ENCODE data around the gene MAML1. TPM values are rescaled to one million over a fixed set of nuclear protein-coding genes. Genes with fewer than 3 reads are reported as not detected.

Gene MAML1
- total RNA-seq, 2 donors from 2014 or later: 18.1 to 18.2 TPM

GRCh38 chr5:179697993-179698934, 34.4 kb upstream of the MAML1 start:
- DNase-seq (peak; percentile 99), ATAC-seq (peak; percentile 93)
- peak; percentile 73 to 96 (median 93) for TF ChIP-seq POLR2A (IDR thresholded peaks at IDR 0.05)
- TF ChIP-seq, protein P1, sequence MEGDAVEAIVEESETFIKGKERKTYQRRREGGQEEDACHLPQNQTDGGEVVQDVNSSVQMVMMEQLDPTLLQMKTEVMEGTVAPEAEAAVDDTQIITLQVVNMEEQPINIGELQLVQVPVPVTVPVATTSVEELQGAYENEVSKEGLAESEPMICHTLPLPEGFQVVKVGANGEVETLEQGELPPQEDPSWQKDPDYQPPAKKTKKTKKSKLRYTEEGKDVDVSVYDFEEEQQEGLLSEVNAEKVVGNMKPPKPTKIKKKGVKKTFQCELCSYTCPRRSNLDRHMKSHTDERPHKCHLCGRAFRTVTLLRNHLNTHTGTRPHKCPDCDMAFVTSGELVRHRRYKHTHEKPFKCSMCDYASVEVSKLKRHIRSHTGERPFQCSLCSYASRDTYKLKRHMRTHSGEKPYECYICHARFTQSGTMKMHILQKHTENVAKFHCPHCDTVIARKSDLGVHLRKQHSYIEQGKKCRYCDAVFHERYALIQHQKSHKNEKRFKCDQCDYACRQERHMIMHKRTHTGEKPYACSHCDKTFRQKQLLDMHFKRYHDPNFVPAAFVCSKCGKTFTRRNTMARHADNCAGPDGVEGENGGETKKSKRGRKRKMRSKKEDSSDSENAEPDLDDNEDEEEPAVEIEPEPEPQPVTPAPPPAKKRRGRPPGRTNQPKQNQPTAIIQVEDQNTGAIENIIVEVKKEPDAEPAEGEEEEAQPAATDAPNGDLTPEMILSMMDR (IDR thresholded peaks at IDR 0.05): peak in 1 of 7 experiments; percentile 8
- Histone ChIP-seq H3K27ac (peak overlapping the region; percentile 91 to 99 (median 96)), H3K4me1 (peaks cover 45% of the 10 kb centered on the region), H3K36me3 (replicated peaks in 1 of 2; ENCODE audit: insufficient read depth in 1 of 2, low read depth in 2 of 2) (no peaks in the 10 kb centered on the region), H3K27me3 (no peaks in the 10 kb centered on the region), H3K4me3 (peak overlapping the region; percentile 54 to 67), H3K9me3 (no peaks in the 10 kb centered on the region)
- intact Hi-C loops (cut with DNase I): no loop called here
- WGBS, 2 donors: 2 to 6% methylated on average over 4 to 67 of the region's 72 CpGs

DNA sequence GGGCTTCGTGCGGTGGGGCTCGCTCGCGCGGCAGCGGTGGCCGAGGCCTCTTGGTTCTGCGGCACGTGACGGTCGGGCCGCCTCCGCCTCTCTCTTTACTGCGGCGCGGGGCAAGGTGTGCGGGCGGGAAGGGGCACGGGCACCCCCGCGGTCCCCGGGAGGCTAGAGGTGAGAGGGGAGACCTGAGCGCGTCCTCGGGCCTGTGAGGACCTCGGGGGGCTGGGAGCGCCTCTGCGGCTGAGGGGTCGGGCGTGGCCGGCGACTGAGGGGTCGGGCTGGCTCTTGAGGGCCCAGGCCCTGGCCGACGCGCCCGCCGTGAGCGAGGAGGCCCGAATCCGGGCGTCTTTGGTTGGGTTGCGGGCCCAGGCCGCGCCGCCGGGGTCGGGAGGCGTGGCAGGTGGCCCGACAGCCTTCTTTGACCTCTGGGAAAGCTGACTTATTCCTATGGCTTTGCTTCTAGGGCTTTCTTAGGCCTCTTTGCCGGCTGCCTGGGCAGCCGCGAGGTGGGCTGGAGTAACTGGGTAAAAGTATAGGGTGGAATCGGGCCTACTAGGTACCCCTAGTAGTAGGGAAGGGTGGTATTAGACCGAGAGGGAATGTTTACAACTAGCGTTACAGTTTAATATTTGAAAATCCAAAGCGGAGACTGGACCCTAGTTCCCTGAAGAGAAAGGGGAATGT, 33.5 kb upstream of the MAML1 start, which contains the start of gene CANX:
TSS of gene CANX (plus strand) at position 33 of the 681 bp plus-strand sequence. CDS start 6,715 bp downstream, outside the sequence.
- Histone ChIP-seq H3K27me3 (no peaks in the 10 kb centered on the region), H3K27ac (peak within 1 kb of the TSS; percentile 91 to 99 (median 96)), H3K9me3 (no peaks in the 10 kb centered on the region), H3K4me3 (peak within 1 kb of the TSS; percentile 54 to 67), H3K4me1 (peaks cover 47% of the 10 kb centered on the region), H3K36me3 (replicated peaks in 1 of 2; ENCODE audit: insufficient read depth in 1 of 2, low read depth in 2 of 2) (no peaks in the 10 kb centered on the region)
- no peak for DNase-seq
- intact Hi-C loops (cut with DNase I): no loop called here
- WGBS, 2 donors: 0% methylated on average over 12 to 47 of the region's 58 CpGs
- TF ChIP-seq, protein P1 (IDR thresholded peaks at IDR 0.05): peak in 1 of 7 experiments; percentile 6
- TF ChIP-seq POLR2A (IDR thresholded peaks at IDR 0.05): peak; percentile 84 to 92 (median 86)
- ATAC-seq: peak; percentile 5

DNA sequence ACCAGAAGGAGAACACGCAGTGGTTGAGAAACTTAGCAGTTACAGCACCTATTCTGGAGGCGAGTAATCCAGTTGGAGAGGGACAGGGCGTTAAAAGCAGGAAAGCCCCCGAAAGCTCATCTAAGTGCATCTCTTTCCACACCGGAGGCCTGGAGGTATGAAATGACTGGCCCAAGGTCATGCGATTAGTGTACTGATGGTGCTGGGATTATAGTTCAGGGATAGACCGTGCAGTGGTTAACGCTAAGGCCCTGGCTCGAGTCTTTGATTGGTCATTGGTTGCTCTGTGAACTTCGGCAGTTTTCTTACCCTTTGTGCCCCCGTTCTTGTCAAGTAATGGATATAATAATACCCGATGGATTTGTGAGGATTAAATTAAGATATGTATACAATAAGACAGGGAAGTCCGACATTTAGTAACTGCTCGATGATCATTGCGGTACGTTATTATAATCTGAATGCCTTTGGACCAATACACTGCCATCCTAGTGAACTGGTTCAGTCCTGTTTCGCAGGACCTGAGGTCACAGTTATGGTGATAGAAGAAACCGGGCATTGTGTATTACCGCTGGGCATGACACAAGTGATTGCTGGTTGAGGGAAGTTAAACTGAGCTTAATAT, 32.9 kb upstream of the MAML1 start:
- intact Hi-C loops (cut with DNase I): no loop called here
- Histone ChIP-seq H3K36me3 (replicated peaks in 1 of 2; ENCODE audit: insufficient read depth in 1 of 2, low read depth in 2 of 2) (no peaks in the 10 kb centered on the region), H3K4me1 (peaks cover 47% of the 10 kb centered on the region), H3K4me3 (peak overlapping the region; percentile 54 to 67), H3K27ac (peak overlapping the region; percentile 91 to 99 (median 96)), H3K9me3 (no peaks in the 10 kb centered on the region), H3K27me3 (no peaks in the 10 kb centered on the region)
- no peak for TF ChIP-seq POLR2A (IDR thresholded peaks at IDR 0.05)
- TF ChIP-seq, protein P1 (IDR thresholded peaks at IDR 0.05): no peak
- DNase-seq (peak; percentile 34 to 61 (median 46)), ATAC-seq (no peak)
- WGBS, 2 donors: 1% methylated on average over 17 to 19 of the region's 19 CpGs

DNA sequence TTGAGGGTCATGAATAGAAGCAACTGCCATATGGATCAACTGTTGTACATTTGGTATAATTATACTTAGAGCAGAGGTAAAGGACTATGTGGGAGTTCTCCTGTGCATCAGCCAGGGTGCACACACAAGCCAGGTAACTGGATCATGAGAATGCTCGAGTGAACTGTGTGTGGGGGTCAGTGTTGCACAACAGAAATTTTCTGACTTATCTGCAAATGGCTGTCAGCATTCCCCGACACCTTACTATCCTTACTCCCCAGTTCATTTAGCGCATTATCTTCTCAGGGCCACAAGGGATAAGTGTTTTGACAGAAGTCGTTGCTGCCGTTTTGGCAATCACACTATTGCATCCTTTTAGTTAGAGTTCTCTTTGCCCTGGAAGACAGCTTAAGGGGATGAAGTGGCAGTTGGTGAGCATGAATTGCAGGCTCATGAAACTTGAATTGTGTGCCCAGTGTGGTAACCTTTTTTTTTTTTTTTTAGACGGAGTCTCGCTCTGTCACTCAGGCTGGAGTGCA, 32.2 kb upstream of the MAML1 start:
- TF ChIP-seq POLR2A (IDR thresholded peaks at IDR 0.05): no peak
- TF ChIP-seq, protein P1 (IDR thresholded peaks at IDR 0.05): no peak
- ATAC-seq: no peak
- Histone ChIP-seq H3K9me3 (no peaks in the 10 kb centered on the region), H3K27ac (peak overlapping the region in 3 of 4 donors; percentile 91 to 99 (median 95)), H3K27me3 (no peaks in the 10 kb centered on the region), H3K36me3 (replicated peaks in 1 of 2; ENCODE audit: insufficient read depth in 1 of 2, low read depth in 2 of 2) (no peaks in the 10 kb centered on the region), H3K4me1 (peaks cover 47% of the 10 kb centered on the region), H3K4me3 (peak overlapping the region in 1 of 2 donors; percentile 54)
- DNase-seq: peak in 2 of 4 donors; percentile 30 to 36
- WGBS, 2 donors: 16 to 23% methylated on average over 7 of the region's 7 CpGs
- intact Hi-C loops (cut with DNase I): no loop called here

Measured in body of pancreas (tissue), 4 donors.